Activated CD4-positive, alpha-beta memory T cell treated with anti-CD3 and anti-CD28 coated beads for 36 hours (primary cell): ENCODE measurements around the gene ANP32E. TPM values are rescaled to one million over a fixed set of nuclear protein-coding genes. Genes with fewer than 3 reads are reported as not detected.
"Not testable (repeated sequence)": the region's sequence is repeated elsewhere in the genome, so short reads cannot be mapped to it uniquely, and the experiment has no call there.

ENCODE experiments used
- CTCF ChIA-PET: fragments of 350-600 bp; sonication (Branson Sonifier 250); formaldehyde crosslinking; loops from one replicate; lab custom pipeline; 2021; ENCODE audit warnings: antibody characterized with exemption, inconsistent platforms; lab: Charles Lee
- POLR2A ChIA-PET: fragments of 350-600 bp; sonication (Branson Sonifier 250); formaldehyde crosslinking; loops from one replicate; lab custom pipeline; 2021; ENCODE audit warnings: antibody characterized with exemption; lab: Charles Lee
- DNase-seq: peaks from one replicate; pipeline ENCODE4 v3.0.0-alpha.2; 2020
- H3K27ac Mint-ChIP-seq: one replicate; pipeline ENCODE4 v1.8.0; 2021; ENCODE audit warnings: mixed read lengths
- H3K27me3 Mint-ChIP-seq: one replicate; pipeline ENCODE4 v1.8.0; 2021; ENCODE audit warnings: mixed read lengths
- H3K36me3 Mint-ChIP-seq: one replicate; pipeline ENCODE4 v1.8.0; 2021; ENCODE audit warnings: mixed read lengths
- H3K4me1 Mint-ChIP-seq: one replicate; pipeline ENCODE4 v1.8.0; 2021; ENCODE audit warnings: low read depth, mixed read lengths
- H3K4me3 Mint-ChIP-seq: one replicate; pipeline ENCODE4 v1.8.0; 2021; ENCODE audit warnings: mild to moderate bottlenecking, mixed read lengths
- H3K9me3 Mint-ChIP-seq: one replicate; pipeline ENCODE4 v1.8.0; 2021; ENCODE audit warnings: mixed read lengths
- intact Hi-C: fragments of 100-400 bp; cut with micrococcal nuclease; formaldehyde crosslinking; loops from one replicate; pipeline ENCODE4 v1.15.1; 2023
- total RNA-seq, 2 experiments: library from RNA; stranded (reverse); gene quantifications; one replicate each; pipeline ENCODE4 v1.2.3, GENCODE V29; 2021

Gene ANP32E
- total RNA-seq, 2 experiments from 2014 or later, result 224 to 228 TPM

GRCh38 chr1:150256554-150257341 is 20.8 kb upstream of the ANP32E start:
- POLR2A ChIA-PET, result interaction anchor here (0.9 kb wide), 2 partner anchors 12 to 305 kb away, joined by 3 to 5 read pairs; partner anchors contain the start of gene APH1A
- Mint-ChIP-seq H3K4me3 (no peak overlapping the region), H3K27me3 (peaks cover 28% of the 10 kb centered on the region), H3K27ac (no peak overlapping the region), H3K4me1 (peaks cover 18% of the 10 kb centered on the region), H3K36me3 (no peaks in the 10 kb centered on the region), H3K9me3 (no peaks in the 10 kb centered on the region)
- intact Hi-C loops, result loop anchor here (1.0 to 10.0 kb wide), 7 partner anchors 13 to 306 kb away; partner anchors contain the start of genes APH1A, FALEC, PRPF3 and TARS2
- no peak for DNase-seq
- CTCF ChIA-PET, result interaction anchor here (0.6 to 5.2 kb wide), 33 partner anchors 9 to 739 kb away, joined by 3 to 66 read pairs (median 4); partner anchors contain the start of genes APH1A, C1orf54, CIART and FALEC

- intact Hi-C loops, result loop anchor here (1.0 to 10.0 kb wide), 7 partner anchors 13 to 306 kb away; partner anchors contain the start of genes APH1A, FALEC, PRPF3 and TARS2
- peaks cover 28% of the 10 kb centered on the region for H3K27me3 Mint-ChIP-seq
Measured at GRCh38 chr1:150256198-150256553, 20.3 kb upstream of the ANP32E start.

GRCh38 chr1:150249936-150250335 is 14.0 kb upstream of the ANP32E start:
- intact Hi-C loops, result loop anchor here (10.0 kb wide), 1 partner anchor 265 kb away; the partner anchor contains the start of gene FALEC
- ChIA-PET POLR2A (no interaction called here), CTCF (no interaction called here)
- H3K4me3 Mint-ChIP-seq, result no peak overlapping the region
- peaks cover 4% of the 10 kb centered on the region for H3K27me3 Mint-ChIP-seq
- DNase-seq, result no peak
- H3K27ac Mint-ChIP-seq, result no peak overlapping the region
- H3K36me3 Mint-ChIP-seq, result no peaks in the 10 kb centered on the region
- H3K4me1 Mint-ChIP-seq, result no peaks in the 10 kb centered on the region
- no peaks in the 10 kb centered on the region for H3K9me3 Mint-ChIP-seq

More at GRCh38 chr1:150256198-150256553, 20.3 kb upstream of the ANP32E start:
- Mint-ChIP-seq H3K27ac (no peak overlapping the region), H3K9me3 (no peaks in the 10 kb centered on the region), H3K4me3 (peak overlapping the region; percentile 35), H3K4me1 (peaks cover 18% of the 10 kb centered on the region), H3K36me3 (no peaks in the 10 kb centered on the region)
- POLR2A ChIA-PET, result interaction anchor here (0.9 kb wide), 2 partner anchors 13 to 305 kb away, joined by 3 to 5 read pairs; partner anchors contain the start of gene APH1A
- CTCF ChIA-PET, result interaction anchor here (0.6 to 5.2 kb wide), 38 partner anchors 10 to 722 kb away, joined by 3 to 66 read pairs (median 4); partner anchors contain the start of genes APH1A, C1orf54, CIART and FALEC
- DNase-seq, result no peak

- ChIA-PET CTCF (interaction anchor here (0.7 kb wide), 1 partner anchor 1564 kb away, joined by 3 read pairs; no protein-coding TSS in a partner anchor), POLR2A (no interaction called here)
- Mint-ChIP-seq H3K4me1 (no peaks in the 10 kb centered on the region), H3K36me3 (no peaks in the 10 kb centered on the region), H3K9me3 (no peaks in the 10 kb centered on the region), H3K27me3 (no peaks in the 10 kb centered on the region), H3K4me3 (no peak overlapping the region), H3K27ac (no peak overlapping the region)
- DNase-seq, result no peak
- intact Hi-C loops, result no loop called here
Measured at GRCh38 chr1:150243003-150243402, 7.1 kb upstream of the ANP32E start.

GRCh38 chr1:150237746-150238145 is 1.8 kb upstream of the ANP32E start:
- H3K36me3 Mint-ChIP-seq, result peaks cover 16% of the 10 kb centered on the region
- intact Hi-C loops, result loop anchor here (5.0 to 10.0 kb wide), 4 partner anchors 45 to 737 kb away; partner anchors contain the start of genes CERS2 and CIART
- POLR2A ChIA-PET, result no interaction called here
- CTCF ChIA-PET, result interaction anchor here (1.5 kb wide), 1 partner anchor 11 kb away, joined by 4 read pairs; no protein-coding TSS in a partner anchor
- no peaks in the 10 kb centered on the region for H3K9me3 Mint-ChIP-seq
- H3K27ac Mint-ChIP-seq, result no peak overlapping the region
- peak; percentile 7 for DNase-seq
- peaks cover 12% of the 10 kb centered on the region for H3K4me1 Mint-ChIP-seq
- no peak overlapping the region for H3K4me3 Mint-ChIP-seq
- H3K27me3 Mint-ChIP-seq, result no peaks in the 10 kb centered on the region

GRCh38 chr1:150237176-150237575 is 1.3 kb upstream of the ANP32E start:
- CTCF ChIA-PET, result interaction anchor here (1.0 to 1.5 kb wide), 2 partner anchors 11 to 18 kb away, joined by 4 to 6 read pairs; no protein-coding TSS in a partner anchor
- not testable (repeated sequence) for H3K9me3 Mint-ChIP-seq

GRCh38 chr1:150236614-150237100 is 745 bp upstream of the ANP32E start:
- H3K27me3 Mint-ChIP-seq, result no peaks in the 10 kb centered on the region
- intact Hi-C loops, result loop anchor here (5.0 to 10.0 kb wide), 4 partner anchors 46 to 738 kb away; partner anchors contain the start of genes CERS2 and CIART
- H3K36me3 Mint-ChIP-seq, result peaks cover 16% of the 10 kb centered on the region
- ChIA-PET CTCF (interaction anchor here (1.0 to 1.5 kb wide), 2 partner anchors 12 to 19 kb away, joined by 4 to 6 read pairs; no protein-coding TSS in a partner anchor), POLR2A (interaction anchor here (0.6 to 1.1 kb wide), 2 partner anchors 127 to 377 kb away, joined by 3 read pairs; partner anchors contain the start of gene RPRD2)
- H3K27ac Mint-ChIP-seq, result no peak overlapping the region
- no peak for DNase-seq
- H3K9me3 Mint-ChIP-seq, result no peaks in the 10 kb centered on the region
- H3K4me3 Mint-ChIP-seq, result no peak overlapping the region
- H3K4me1 Mint-ChIP-seq, result peaks cover 16% of the 10 kb centered on the region

More at GRCh38 chr1:150237176-150237575, 1.3 kb upstream of the ANP32E start:
- not testable (repeated sequence) for H3K4me3 Mint-ChIP-seq, H3K27me3 Mint-ChIP-seq, H3K27ac Mint-ChIP-seq
- Mint-ChIP-seq H3K4me1 (peaks cover 13% of the 10 kb centered on the region), H3K36me3 (peaks cover 16% of the 10 kb centered on the region)
- POLR2A ChIA-PET, result interaction anchor here (1.1 kb wide), 1 partner anchor 127 kb away, joined by 3 read pairs; the partner anchor contains the start of gene RPRD2
- DNase-seq, result peak; percentile 7
- intact Hi-C loops, result loop anchor here (5.0 to 10.0 kb wide), 4 partner anchors 45 to 738 kb away; partner anchors contain the start of genes CERS2 and CIART

- Mint-ChIP-seq H3K36me3 (peaks cover 24% of the 10 kb centered on the region), H3K27ac (no peak overlapping the region), H3K27me3 (no peaks in the 10 kb centered on the region), H3K9me3 (no peaks in the 10 kb centered on the region), H3K4me1 (peaks cover 17% of the 10 kb centered on the region), H3K4me3 (no peak overlapping the region)
- peak; percentile 47 for DNase-seq
- ChIA-PET CTCF (interaction anchor here (1.0 kb wide), 1 partner anchor 21 kb away, joined by 4 read pairs; no protein-coding TSS in a partner anchor), POLR2A (interaction anchor here (0.8 to 1.3 kb wide), 4 partner anchors 34 to 130 kb away, joined by 3 to 5 read pairs (median 4); partner anchors contain the start of gene RPRD2)
- intact Hi-C loops, result loop anchor here (1.0 to 10.0 kb wide), 6 partner anchors 47 to 739 kb away; partner anchors contain the start of genes CERS2, CIART, PRPF3 and TARS2
Measured at GRCh38 chr1:150235294-150235851, 539 bp downstream of the ANP32E start.

GRCh38 chr1:150234566-150235293 is 1.2 kb downstream of the ANP32E start:
- Mint-ChIP-seq H3K4me1 (peaks cover 17% of the 10 kb centered on the region), H3K9me3 (no peaks in the 10 kb centered on the region), H3K36me3 (peaks cover 26% of the 10 kb centered on the region), H3K27me3 (no peaks in the 10 kb centered on the region), H3K27ac (no peak overlapping the region), H3K4me3 (no peak overlapping the region)
- intact Hi-C loops, result loop anchor here (1.0 to 10.0 kb wide), 8 partner anchors 20 to 740 kb away; partner anchors contain the start of genes CERS2, CIART, PRPF3 and RPRD2
- CTCF ChIA-PET, result interaction anchor here (1.0 kb wide), 1 partner anchor 21 kb away, joined by 4 read pairs; no protein-coding TSS in a partner anchor
- DNase-seq, result peak; percentile 95
- POLR2A ChIA-PET, result interaction anchor here (0.7 to 2.3 kb wide), 8 partner anchors 35 to 350 kb away, joined by 3 to 9 read pairs (median 4); partner anchors contain the start of genes MCL1 and RPRD2

- Mint-ChIP-seq H3K27ac (no peak overlapping the region), H3K4me1 (peaks cover 17% of the 10 kb centered on the region), H3K9me3 (no peaks in the 10 kb centered on the region), H3K36me3 (peaks cover 28% of the 10 kb centered on the region), H3K4me3 (no peak overlapping the region), H3K27me3 (no peaks in the 10 kb centered on the region)
- CTCF ChIA-PET, result interaction anchor here (1.5 kb wide), 1 partner anchor 22 kb away, joined by 4 read pairs; no protein-coding TSS in a partner anchor
- intact Hi-C loops, result loop anchor here (1.0 to 10.0 kb wide), 6 partner anchors 20 to 741 kb away; partner anchors contain the start of genes CERS2, RPRD2 and TARS2
- POLR2A ChIA-PET, result interaction anchor here (0.7 to 2.3 kb wide), 9 partner anchors 84 to 1077 kb away, joined by 3 to 9 read pairs (median 4); partner anchors contain the start of genes MCL1 and RPRD2
- DNase-seq, result no peak
Measured at GRCh38 chr1:150234309-150234565, 1.7 kb downstream of the ANP32E start.
